BE2C (cell line): ENCODE measurements around the gene DTYMK.

ENCODE experiments used
- DNase-seq: peaks from one replicate; pipeline ENCODE4 v3.0.0-alpha.2; 2020
- H3K27me3 ChIP-seq: fragments of 250-450 bp; sonication (Bioruptor Pico); 2 replicates; pipeline ENCODE4 v1.5.1; 2020; ENCODE audit warnings: mild to moderate bottlenecking
- H3K36me3 ChIP-seq: fragments of 250-450 bp; sonication (Bioruptor Pico); 2 replicates; pipeline ENCODE4 v1.5.1; 2020; ENCODE audit warnings: mild to moderate bottlenecking
- H3K4me1 ChIP-seq: fragments of 250-450 bp; sonication (Bioruptor Pico); 2 replicates; pipeline ENCODE4 v1.5.1; 2020
- H3K4me3 ChIP-seq: 2 replicates; pipeline ENCODE4 v1.5.1; 2011; ENCODE audit warnings: low read depth, low read length
- H3K9me3 ChIP-seq: fragments of 250-450 bp; sonication (Bioruptor Pico); 2 replicates; pipeline ENCODE4 v1.5.1; 2020
- TF ChIP-seq, protein P1 (sequence below): IDR thresholded peaks from 2 replicates; pipeline ENCODE4 v1.5.1; 2012; ENCODE audit warnings: mild to moderate bottlenecking, low read depth, low read length

Gene DTYMK

DNA sequence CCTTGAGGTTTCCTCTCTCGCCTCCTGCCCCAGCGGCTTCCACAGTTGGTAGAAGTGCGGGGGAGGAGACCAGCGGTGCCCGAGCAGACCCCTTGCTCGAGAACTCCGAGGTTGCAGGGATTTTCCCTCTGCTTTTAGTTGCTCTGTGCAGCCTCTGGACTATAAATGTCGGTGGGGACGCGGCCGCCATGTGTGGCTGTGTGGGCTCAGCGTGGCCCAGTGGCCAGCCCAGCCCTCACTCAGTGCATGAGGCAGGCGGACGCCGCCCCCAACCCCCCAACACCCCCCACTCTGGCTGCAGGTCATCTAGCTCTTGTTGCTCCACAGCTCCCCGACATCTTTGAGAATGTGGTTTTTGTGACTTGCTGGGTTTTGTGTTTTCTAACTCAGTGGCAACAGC, 32.5 kb upstream of the DTYMK start:
- Histone ChIP-seq H3K36me3 (peaks cover 64% of the 10 kb centered on the region), H3K9me3 (no peaks in the 10 kb centered on the region), H3K4me1 (no peaks in the 10 kb centered on the region), H3K4me3 (no peak overlapping the region), H3K27me3 (no peaks in the 10 kb centered on the region)
- DNase-seq: no peak
- TF ChIP-seq, protein P1, sequence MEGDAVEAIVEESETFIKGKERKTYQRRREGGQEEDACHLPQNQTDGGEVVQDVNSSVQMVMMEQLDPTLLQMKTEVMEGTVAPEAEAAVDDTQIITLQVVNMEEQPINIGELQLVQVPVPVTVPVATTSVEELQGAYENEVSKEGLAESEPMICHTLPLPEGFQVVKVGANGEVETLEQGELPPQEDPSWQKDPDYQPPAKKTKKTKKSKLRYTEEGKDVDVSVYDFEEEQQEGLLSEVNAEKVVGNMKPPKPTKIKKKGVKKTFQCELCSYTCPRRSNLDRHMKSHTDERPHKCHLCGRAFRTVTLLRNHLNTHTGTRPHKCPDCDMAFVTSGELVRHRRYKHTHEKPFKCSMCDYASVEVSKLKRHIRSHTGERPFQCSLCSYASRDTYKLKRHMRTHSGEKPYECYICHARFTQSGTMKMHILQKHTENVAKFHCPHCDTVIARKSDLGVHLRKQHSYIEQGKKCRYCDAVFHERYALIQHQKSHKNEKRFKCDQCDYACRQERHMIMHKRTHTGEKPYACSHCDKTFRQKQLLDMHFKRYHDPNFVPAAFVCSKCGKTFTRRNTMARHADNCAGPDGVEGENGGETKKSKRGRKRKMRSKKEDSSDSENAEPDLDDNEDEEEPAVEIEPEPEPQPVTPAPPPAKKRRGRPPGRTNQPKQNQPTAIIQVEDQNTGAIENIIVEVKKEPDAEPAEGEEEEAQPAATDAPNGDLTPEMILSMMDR: no peak

DNA sequence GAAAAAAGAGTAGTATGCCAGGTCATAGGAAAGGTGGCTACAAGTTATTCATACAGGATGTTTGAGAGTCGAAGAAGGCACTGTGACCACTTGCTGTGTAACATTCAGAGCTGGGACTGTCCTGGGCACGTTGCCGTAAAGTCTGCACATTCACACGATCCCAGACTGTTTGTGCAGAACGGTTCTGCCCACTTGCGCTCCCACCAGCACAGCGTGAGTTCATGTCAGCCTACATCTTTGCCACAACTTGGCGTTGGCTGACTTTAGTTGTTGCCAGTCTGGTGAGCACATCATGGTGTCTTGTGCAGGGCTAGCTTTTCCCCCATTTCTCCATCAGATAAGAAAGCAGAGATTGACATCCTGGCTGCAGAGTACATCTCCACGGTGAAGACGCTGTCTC, 22.3 kb upstream of the DTYMK start:
- Histone ChIP-seq H3K4me3 (no peak overlapping the region), H3K4me1 (no peaks in the 10 kb centered on the region), H3K27me3 (no peaks in the 10 kb centered on the region), H3K9me3 (no peaks in the 10 kb centered on the region), H3K36me3 (peaks cover 76% of the 10 kb centered on the region)
- no peak for DNase-seq
- TF ChIP-seq, protein P1: no peak

DNA sequence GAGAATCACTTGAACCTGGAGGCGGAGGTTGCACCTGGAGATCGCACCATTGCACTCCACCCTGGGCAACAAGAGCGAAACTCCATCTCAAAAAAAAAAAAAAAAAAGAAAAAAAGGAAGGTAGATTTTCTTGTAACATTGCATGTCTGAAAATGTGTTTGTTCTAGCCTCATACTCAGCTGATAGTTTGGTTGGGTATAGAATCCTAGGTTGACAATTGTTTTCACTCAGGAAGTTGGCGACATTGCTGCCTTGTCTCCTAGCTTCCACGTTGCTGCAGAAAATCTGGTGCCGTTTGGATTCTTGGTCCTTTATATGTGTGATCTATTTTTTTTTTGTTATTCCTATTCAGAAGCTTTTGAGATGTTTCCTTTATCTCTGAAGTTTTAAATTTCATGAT, 19.9 kb upstream of the DTYMK start:
- Histone ChIP-seq H3K4me3 (no peak overlapping the region), H3K9me3 (no peaks in the 10 kb centered on the region), H3K36me3 (peaks cover 55% of the 10 kb centered on the region), H3K27me3 (no peaks in the 10 kb centered on the region), H3K4me1 (no peaks in the 10 kb centered on the region; the same call in 1 of the 2 replicates)
- DNase-seq: no peak
- TF ChIP-seq, protein P1: no peak

DNA sequence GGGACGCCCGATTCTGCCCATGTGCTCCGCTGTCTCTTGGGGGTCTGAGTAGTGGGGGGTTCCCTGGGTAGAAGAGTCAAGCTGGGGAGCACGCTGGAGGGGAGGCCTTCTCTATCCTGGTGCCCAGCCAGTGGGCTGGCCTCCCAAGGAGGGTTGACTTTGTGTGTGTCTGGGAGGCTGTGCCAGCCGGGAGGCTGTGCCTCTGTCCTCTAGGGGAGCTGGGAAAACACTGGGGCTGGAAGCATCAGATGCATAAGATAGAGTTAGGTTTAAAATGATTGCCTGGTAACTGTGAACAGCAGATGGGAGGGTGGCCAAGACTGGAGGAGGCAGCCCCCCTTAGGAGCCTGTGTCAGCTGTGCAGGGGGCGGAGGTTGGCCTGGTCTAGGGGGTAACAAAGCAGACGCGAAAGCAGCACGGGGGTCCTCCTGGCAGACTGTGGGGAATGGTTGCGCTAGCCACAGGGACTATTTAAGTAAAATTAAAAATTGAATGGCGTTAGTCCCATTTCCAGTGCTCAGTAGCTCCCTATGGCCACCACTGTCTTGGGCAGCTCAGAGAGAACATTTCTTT, 16.5 kb upstream of the DTYMK start:
- no peaks in the 10 kb centered on the region for H3K9me3 ChIP-seq
- no peak for DNase-seq
- peaks cover 29% of the 10 kb centered on the region for H3K36me3 ChIP-seq
- no peaks in the 10 kb centered on the region for H3K27me3 ChIP-seq
- TF ChIP-seq, protein P1: no peak
- peak overlapping the region; percentile 76 for H3K4me3 ChIP-seq
- H3K4me1 ChIP-seq: no peaks in the 10 kb centered on the region; the same call in 1 of the 2 replicates

DNA sequence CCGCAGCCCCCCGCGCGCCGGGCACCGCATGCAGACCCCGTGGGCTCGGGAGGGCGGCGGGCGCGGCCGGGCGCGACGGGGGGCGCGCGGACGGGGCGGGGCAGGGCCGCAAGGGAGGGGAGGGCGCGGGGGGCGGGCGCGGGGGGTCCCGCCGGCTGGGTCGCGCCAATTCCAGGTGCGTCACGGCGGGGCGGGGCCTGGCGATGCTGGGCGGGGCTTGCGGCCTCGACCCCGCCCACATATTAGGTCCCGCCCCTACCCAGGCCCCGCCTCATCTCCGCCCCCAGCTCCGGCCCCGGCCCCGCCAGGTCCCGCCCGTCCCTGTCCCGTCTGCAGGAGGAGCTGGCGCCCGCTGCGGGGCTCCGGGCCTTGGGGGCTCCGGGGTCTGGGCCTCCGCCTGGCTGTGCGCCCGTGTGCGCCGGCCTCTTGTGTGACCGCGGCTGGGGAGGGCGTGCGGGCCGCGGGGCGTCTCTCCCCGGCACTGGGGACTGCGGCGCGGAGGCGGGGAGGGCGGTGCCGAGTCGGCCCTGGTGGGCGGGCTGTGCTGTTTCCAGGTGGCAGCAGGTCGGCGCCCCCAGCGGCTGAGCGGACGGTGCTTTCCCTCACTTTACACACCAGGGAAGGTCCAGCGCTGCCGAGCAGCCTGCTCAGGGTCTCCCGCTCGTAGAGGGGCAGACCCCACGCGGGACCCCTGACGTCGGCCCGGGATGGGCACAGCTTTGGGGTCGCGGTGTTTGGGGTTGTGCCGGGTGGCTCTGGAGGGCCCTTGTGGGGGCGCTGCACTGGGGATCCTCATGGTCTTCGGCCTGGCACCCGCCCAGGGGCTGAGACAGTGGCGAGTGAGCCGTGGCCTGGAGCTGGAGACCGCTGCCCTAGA, 15.8 kb upstream of the DTYMK start:
- Histone ChIP-seq H3K27me3 (no peaks in the 10 kb centered on the region), H3K36me3 (peaks cover 23% of the 10 kb centered on the region), H3K9me3 (no peaks in the 10 kb centered on the region), H3K4me1 (no peaks in the 10 kb centered on the region; the same call in 1 of the 2 replicates), H3K4me3 (peak overlapping the region; percentile 76)
- peak; percentile 92 for DNase-seq
- TF ChIP-seq, protein P1: peak; percentile 53
